Breast epithelium (tissue), 4 donors: Measurements from ENCODE around the gene PLEKHA6. TPM values are rescaled to one million over a fixed set of nuclear protein-coding genes. Genes with fewer than 3 reads are reported as not detected.

ENCODE experiments used
- DNase-seq, 2 donors: peaks; one replicate each; pipeline ENCODE4 v3.0.0-alpha.2; 2019; ENCODE audit warnings: low spot score in 2 of 2
- H3K27ac ChIP-seq, 2 donors: fragments of 200-600 bp; sonication (generic) in 1 of 2; one replicate each; pipeline ENCODE4 v1.5.1; 2016 to 2019; ENCODE audit warnings: mild to moderate bottlenecking in 1 of 2
- H3K27me3 ChIP-seq, 2 donors: fragments of 200-600 bp; sonication (generic) in 1 of 2; one replicate each; pipeline versions ENCODE4 v1.5.1 to v1.6.0; 2017 to 2019; ENCODE audit warnings: control low read depth in 1 of 2, mild to moderate bottlenecking in 1 of 2
- H3K36me3 ChIP-seq: fragments of 200-600 bp; one replicate; pipeline ENCODE4 v1.5.1; 2019
- H3K4me1 ChIP-seq, 2 donors: fragments of 200-600 bp; sonication (generic); one replicate each; pipeline ENCODE4 v1.5.1; 2016 to 2019; ENCODE audit warnings: control low read depth in 1 of 2
- H3K4me3 ChIP-seq, 3 donors: fragments of 200-600 bp; sonication (generic); 1 replicate in 2 of 3; 2 replicates in 1 of 3; pipeline ENCODE4 v1.5.1; 2016 to 2019; ENCODE audit warnings: mild to moderate bottlenecking in 3 of 3, moderate library complexity in 2 of 3
- H3K9me3 ChIP-seq, 2 donors: fragments of 200-600 bp; sonication (generic) in 1 of 2; one replicate each; pipeline ENCODE4 v1.5.1; 2016 to 2019; ENCODE audit warnings: control low read depth in 1 of 2
- POLR2A ChIP-seq: fragments of 450-650 bp; IDR thresholded peaks from one replicate; pipeline ENCODE4 v1.6.1; 2016; ENCODE audit warnings: antibody characterized with exemption, mild to moderate bottlenecking, moderate library complexity
- POLR2AphosphoS5 ChIP-seq, 3 donors: sonication (generic); formaldehyde crosslinking; IDR thresholded peaks; one replicate each; pipeline ENCODE4 v1.6.1; 2017; ENCODE audit warnings: antibody characterized with exemption in 3 of 3
- intact Hi-C: fragments of 100-400 bp; cut with DNase I; formaldehyde crosslinking; loops from one replicate; pipeline ENCODE4 v1.15.1; 2023; ENCODE audit warnings: low total_unique reads
- total RNA-seq, 3 donors: library from RNA; depleted of rRNA; stranded (reverse); fragments of >200 nt; gene quantifications; one replicate each; pipeline ENCODE4 v1.1.0, GENCODE V29; 2016
- TF ChIP-seq, protein P1 (sequence below), 3 donors: fragments of 450-650 bp; IDR thresholded peaks; one replicate each; pipeline ENCODE4 v1.5.1; 2016 to 2017; ENCODE audit warnings: antibody characterized with exemption in 3 of 3, mild to moderate bottlenecking in 3 of 3, moderate library complexity in 3 of 3

PLEKHA6 gene
- total RNA-seq, 3 donors from 2014 or later = 1.4 to 34.0 (median 17.7) TPM

DNA sequence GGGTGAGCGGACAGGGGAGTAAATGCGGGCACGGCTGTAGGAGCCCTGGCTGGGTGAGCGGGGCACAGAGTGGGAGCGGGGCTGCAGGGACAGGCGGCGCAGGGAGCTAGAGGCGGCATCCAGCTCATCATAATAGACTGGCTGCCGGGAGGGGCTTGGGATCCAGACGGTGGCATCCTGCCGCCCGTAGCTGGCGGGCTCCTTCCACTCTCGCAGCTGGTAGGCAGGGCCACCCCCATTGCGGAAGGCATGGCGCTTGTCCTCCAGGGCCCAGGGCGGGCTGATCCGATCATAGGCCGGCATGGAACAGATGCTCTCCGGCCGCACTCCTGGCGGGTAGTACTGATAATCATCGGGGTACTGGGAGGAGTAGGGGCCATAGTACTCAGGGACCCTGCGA lies 102.3 kb downstream of the PLEKHA6 start:
- no peaks in the 10 kb centered on the region for H3K9me3 ChIP-seq
- intact Hi-C loops = no loop called here
- TF ChIP-seq POLR2A (no peak), POLR2AphosphoS5 (IDR thresholded peaks at IDR 0.05) (no peak)
- TF ChIP-seq, protein P1, sequence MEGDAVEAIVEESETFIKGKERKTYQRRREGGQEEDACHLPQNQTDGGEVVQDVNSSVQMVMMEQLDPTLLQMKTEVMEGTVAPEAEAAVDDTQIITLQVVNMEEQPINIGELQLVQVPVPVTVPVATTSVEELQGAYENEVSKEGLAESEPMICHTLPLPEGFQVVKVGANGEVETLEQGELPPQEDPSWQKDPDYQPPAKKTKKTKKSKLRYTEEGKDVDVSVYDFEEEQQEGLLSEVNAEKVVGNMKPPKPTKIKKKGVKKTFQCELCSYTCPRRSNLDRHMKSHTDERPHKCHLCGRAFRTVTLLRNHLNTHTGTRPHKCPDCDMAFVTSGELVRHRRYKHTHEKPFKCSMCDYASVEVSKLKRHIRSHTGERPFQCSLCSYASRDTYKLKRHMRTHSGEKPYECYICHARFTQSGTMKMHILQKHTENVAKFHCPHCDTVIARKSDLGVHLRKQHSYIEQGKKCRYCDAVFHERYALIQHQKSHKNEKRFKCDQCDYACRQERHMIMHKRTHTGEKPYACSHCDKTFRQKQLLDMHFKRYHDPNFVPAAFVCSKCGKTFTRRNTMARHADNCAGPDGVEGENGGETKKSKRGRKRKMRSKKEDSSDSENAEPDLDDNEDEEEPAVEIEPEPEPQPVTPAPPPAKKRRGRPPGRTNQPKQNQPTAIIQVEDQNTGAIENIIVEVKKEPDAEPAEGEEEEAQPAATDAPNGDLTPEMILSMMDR (IDR thresholded peaks at IDR 0.05) = no peak
- no peaks in the 10 kb centered on the region for H3K36me3 ChIP-seq
- H3K4me3 ChIP-seq = no peak overlapping the region
- peaks cover 5 to 7% of the 10 kb centered on the region in 2 donors for H3K4me1 ChIP-seq
- H3K27ac ChIP-seq = peak overlapping the region; percentile 64 to 70
- no peak for DNase-seq
- no peaks in the 10 kb centered on the region for H3K27me3 ChIP-seq

DNA sequence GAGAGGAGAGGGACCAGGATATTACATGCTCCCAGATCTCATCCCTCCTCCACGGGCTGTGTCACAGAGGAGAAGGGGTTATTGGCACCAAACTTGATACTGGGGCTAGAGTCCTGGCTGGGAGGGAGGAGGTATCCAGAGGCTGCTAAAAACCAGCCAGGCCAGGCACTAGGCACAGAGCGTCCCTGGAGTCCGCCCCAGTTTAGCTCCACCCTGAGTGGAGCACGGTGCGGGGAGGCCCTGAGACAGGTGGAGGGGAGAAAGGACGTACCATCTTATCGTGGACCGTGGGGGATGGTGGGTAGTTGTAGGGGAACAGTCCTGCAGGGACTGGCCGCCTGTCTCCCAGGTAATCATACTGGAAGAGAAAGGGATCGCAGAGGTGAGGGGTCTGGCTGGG lies 103.2 kb downstream of the PLEKHA6 start:
- Histone ChIP-seq H3K36me3 (no peaks in the 10 kb centered on the region), H3K4me3 (no peak overlapping the region), H3K27ac (peak overlapping the region; percentile 64 to 70), H3K9me3 (no peaks in the 10 kb centered on the region), H3K4me1 (peaks cover 5 to 7% of the 10 kb centered on the region in 2 donors), H3K27me3 (no peaks in the 10 kb centered on the region)
- TF ChIP-seq, protein P1 (IDR thresholded peaks at IDR 0.05) = no peak
- no peak for TF ChIP-seq POLR2AphosphoS5 (IDR thresholded peaks at IDR 0.05)
- no peak for TF ChIP-seq POLR2A
- no peak for DNase-seq
- intact Hi-C loops = no loop called here

DNA sequence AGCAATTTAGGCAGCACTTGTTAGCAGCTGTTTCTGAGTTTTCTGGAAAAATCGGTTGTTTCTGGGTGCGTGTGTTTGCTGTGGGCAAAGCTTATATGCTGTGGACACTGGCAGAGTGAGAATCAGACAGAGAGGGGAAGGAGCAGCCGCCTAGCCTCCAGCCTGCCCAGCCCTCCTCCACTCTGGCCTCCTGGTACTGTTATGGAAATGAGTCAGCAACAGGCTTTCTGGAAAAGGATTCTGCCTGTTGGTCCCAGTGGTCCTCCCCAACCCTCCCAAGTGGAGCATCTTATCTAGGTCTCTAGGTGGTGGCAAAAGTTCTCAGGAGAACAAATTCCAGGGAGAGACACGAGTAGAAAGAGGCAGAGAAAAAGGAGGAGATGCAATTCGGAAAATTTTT lies 103.8 kb downstream of the PLEKHA6 start:
- H3K27me3 ChIP-seq = no peaks in the 10 kb centered on the region
- no peaks in the 10 kb centered on the region for H3K36me3 ChIP-seq
- TF ChIP-seq, protein P1 (IDR thresholded peaks at IDR 0.05) = no peak
- no peak for TF ChIP-seq POLR2AphosphoS5 (IDR thresholded peaks at IDR 0.05)
- intact Hi-C loops = no loop called here
- H3K9me3 ChIP-seq = no peaks in the 10 kb centered on the region
- H3K4me3 ChIP-seq = no peak overlapping the region
- H3K4me1 ChIP-seq = peaks cover 5 to 7% of the 10 kb centered on the region in 2 donors
- DNase-seq = no peak
- peak overlapping the region; percentile 64 to 70 for H3K27ac ChIP-seq

DNA sequence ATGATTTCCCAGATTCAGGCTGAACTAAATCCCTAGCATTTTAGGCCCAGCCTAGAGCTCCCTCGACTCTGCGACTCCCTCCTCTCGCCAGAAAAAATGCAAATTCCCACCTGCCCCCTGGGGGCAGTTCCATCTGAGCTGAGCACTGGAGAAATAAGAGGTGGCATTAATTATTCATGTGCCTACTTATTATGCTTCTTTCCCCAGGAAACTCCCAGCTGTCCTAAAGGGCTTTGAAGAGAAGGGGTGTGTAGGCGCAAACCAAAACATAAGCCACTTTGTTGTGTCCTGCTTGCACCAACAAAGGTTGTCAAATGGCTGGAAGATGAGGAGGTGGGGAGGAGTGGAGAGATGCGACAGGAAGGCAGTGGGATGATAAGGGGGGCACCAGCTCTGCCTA lies 104.5 kb downstream of the PLEKHA6 start:
- Histone ChIP-seq H3K4me3 (no peak overlapping the region), H3K4me1 (peaks cover 5 to 7% of the 10 kb centered on the region in 2 donors), H3K9me3 (no peaks in the 10 kb centered on the region), H3K27me3 (no peaks in the 10 kb centered on the region), H3K36me3 (no peaks in the 10 kb centered on the region), H3K27ac (peak overlapping the region; percentile 64 to 70)
- TF ChIP-seq, protein P1 (IDR thresholded peaks at IDR 0.05) = no peak
- TF ChIP-seq POLR2AphosphoS5 (IDR thresholded peaks at IDR 0.05) (no peak), POLR2A (no peak)
- DNase-seq = no peak
- intact Hi-C loops = no loop called here

DNA sequence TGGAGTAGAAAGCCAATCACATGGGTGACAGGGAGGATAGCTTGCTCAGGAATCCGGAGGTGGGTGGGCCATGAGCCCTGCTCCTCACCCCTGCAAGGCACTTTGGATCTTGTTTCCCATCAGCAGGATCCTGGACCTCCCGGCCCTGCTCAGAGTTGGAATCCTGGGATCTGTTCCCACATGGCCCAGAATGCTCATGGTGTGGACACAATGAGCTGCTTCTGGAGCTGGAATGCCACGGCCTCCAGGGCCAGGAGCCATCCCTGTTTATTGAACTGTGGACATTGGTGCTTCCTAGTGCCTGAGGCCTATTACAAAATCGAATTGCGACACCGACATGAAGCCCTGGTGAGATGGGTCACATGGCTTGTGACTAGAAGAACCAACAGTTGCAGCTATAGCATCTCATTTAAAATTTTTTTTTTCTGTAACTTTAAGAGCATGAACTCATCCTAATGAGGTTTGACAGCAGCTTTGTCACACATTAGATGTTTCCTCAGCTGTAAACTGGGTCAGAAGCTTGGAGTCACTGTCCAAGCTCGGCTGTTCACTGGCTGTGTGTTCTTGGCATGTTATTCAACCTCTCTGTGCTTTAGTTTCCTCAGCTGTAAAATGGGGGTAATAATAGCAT lies 105.6 kb downstream of the PLEKHA6 start:
- intact Hi-C loops = no loop called here
- peak overlapping the region; percentile 70 to 86 for H3K27ac ChIP-seq
- no peaks in the 10 kb centered on the region for H3K36me3 ChIP-seq
- no peaks in the 10 kb centered on the region for H3K9me3 ChIP-seq
- peak; percentile 80 to 91 for DNase-seq
- H3K4me3 ChIP-seq = no peak overlapping the region
- peaks cover 5 to 7% of the 10 kb centered on the region in 2 donors for H3K4me1 ChIP-seq
- no peaks in the 10 kb centered on the region for H3K27me3 ChIP-seq
- peak; percentile 74 to 85 (median 78) for TF ChIP-seq POLR2AphosphoS5 (IDR thresholded peaks at IDR 0.05)
- TF ChIP-seq, protein P1 (IDR thresholded peaks at IDR 0.05) = no peak
